HG02970 (cell line): ENCODE results near the gene UVRAG.

Experiments
- ATAC-seq: cut with Tn5 transposase; IDR thresholded peaks from one replicate; pipeline ENCODE4 v1.9.1; 2021; ENCODE audit warnings: mild to moderate bottlenecking, moderate library complexity, moderate number of reproducible peaks; ENCODE audit not compliant: unreplicated experiment, low FRiP score

The UVRAG gene

GRCh38 chr11:75802913-75803820 lies 11.8 kb upstream of the UVRAG start:
- no peak for ATAC-seq

- ATAC-seq, result no peak
Observed at GRCh38 chr11:75809111-75809510, 5.9 kb upstream of the UVRAG start.

- no peak for ATAC-seq
Observed at GRCh38 chr11:75809991-75810390, 5.0 kb upstream of the UVRAG start.

GRCh38 chr11:75810637-75811390 lies 4.2 kb upstream of the UVRAG start:
- ATAC-seq, result no peak

- no peak for ATAC-seq
Observed at GRCh38 chr11:75811485-75811884, 3.5 kb upstream of the UVRAG start.

- no peak for ATAC-seq
Observed at GRCh38 chr11:75812542-75813040, 2.4 kb upstream of the UVRAG start.

GRCh38 chr11:75813124-75813523 lies 1.9 kb upstream of the UVRAG start:
- ATAC-seq, result no peak

GRCh38 chr11:75813622-75814039 lies 1.4 kb upstream of the UVRAG start:
- ATAC-seq, result no peak

- ATAC-seq, result peak; percentile 15
Observed at GRCh38 chr11:75814363-75814676, 690 bp upstream of the UVRAG start.

GRCh38 chr11:75815345-75816168 lies 547 bp downstream of the UVRAG start:
- peak; percentile 25 for ATAC-seq

GRCh38 chr11:75816561-75817239 lies 1.7 kb downstream of the UVRAG start:
- no peak for ATAC-seq

GRCh38 chr11:75820645-75821044 lies 5.6 kb downstream of the UVRAG start:
- no peak for ATAC-seq

GRCh38 chr11:75821202-75821601 lies 6.2 kb downstream of the UVRAG start:
- ATAC-seq, result no peak

GRCh38 chr11:75822541-75822940 lies 7.5 kb downstream of the UVRAG start:
- ATAC-seq, result no peak

- no peak for ATAC-seq
Observed at GRCh38 chr11:75823415-75823814, 8.4 kb downstream of the UVRAG start.

- peak; percentile 7 for ATAC-seq
Observed at GRCh38 chr11:75823946-75824345, 8.9 kb downstream of the UVRAG start.

GRCh38 chr11:75826461-75827230 lies 11.6 kb downstream of the UVRAG start:
- ATAC-seq, result no peak

- ATAC-seq, result no peak
Observed at GRCh38 chr11:75827562-75827961, 12.6 kb downstream of the UVRAG start.

GRCh38 chr11:75831915-75832502 lies 17.0 kb downstream of the UVRAG start:
- no peak for ATAC-seq
